ENCODE measurements around the gene EXOSC7. TPM values are rescaled to one million over a fixed set of nuclear protein-coding genes. Genes with fewer than 3 reads are reported as not detected.

EXOSC7 gene
- total RNA-seq, 1 donor from 2014 or later = 85.1 TPM

DNA sequence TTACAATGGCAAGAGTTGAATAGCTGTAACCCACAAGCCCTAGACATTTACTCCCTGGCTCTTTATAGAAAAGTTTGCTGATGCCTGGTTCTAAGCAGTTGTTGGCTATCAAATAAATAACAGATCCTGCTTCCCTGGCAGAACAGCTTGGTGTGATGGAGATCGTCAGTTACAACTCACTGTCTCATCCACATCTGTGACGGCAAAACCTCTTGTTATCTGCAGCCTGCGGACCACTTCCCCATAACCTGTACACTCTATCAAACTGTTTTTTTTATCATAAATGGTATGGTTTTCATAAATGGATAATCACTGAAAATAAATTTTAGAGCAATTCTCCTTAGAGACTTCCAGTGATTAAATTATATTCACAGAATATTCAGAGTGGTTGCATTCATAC is 14.2 kb upstream of the EXOSC7 start:
- TF ChIP-seq, protein P1, sequence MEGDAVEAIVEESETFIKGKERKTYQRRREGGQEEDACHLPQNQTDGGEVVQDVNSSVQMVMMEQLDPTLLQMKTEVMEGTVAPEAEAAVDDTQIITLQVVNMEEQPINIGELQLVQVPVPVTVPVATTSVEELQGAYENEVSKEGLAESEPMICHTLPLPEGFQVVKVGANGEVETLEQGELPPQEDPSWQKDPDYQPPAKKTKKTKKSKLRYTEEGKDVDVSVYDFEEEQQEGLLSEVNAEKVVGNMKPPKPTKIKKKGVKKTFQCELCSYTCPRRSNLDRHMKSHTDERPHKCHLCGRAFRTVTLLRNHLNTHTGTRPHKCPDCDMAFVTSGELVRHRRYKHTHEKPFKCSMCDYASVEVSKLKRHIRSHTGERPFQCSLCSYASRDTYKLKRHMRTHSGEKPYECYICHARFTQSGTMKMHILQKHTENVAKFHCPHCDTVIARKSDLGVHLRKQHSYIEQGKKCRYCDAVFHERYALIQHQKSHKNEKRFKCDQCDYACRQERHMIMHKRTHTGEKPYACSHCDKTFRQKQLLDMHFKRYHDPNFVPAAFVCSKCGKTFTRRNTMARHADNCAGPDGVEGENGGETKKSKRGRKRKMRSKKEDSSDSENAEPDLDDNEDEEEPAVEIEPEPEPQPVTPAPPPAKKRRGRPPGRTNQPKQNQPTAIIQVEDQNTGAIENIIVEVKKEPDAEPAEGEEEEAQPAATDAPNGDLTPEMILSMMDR (conservative IDR thresholded peaks at IDR 0.05; ENCODE audit: low read depth, low read length) = no peak
- DNase-seq (ENCODE audit: low read depth) = no peak
- H3K4me3 ChIP-seq (ENCODE audit: low read depth, low read length) = no peak overlapping the region

DNA sequence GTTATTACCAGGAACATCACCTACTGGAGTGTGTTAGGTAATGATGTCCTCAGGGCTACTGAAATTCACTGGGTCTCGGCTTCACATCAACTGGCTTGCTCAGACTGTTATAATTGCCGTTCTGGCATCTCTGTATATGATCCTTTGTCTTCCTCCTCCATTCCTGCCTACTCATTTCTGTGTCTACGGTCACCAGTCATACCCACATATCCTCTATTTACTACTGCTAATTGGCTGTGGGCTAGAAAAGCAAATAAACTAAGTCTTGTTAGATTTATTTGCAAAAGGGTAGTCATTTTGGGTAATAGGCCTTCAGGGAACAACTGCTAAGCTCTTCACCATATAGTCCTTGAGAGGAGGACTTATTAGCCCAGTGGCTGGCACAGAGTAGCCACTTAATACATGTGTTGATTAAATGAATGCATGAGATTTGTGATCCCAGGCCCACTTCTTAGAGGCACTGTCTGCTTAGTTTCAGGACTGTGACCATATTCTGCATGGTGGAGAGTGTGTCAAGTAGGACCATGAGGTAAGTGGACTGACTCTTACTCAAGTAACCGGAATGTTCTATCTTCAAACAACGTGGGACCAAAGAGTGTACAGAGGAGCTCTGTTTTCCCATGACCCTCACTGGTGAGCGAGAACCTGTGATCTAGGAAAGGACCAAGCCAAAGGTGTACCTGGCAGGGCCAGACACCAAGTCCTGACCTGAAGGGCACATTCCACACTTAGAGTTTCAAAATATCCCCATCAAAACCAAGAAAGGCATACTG is 13.2 kb upstream of the EXOSC7 start:
- no peak for DNase-seq (ENCODE audit: low read depth)
- H3K4me3 ChIP-seq (ENCODE audit: low read depth, low read length) = no peak overlapping the region

DNA sequence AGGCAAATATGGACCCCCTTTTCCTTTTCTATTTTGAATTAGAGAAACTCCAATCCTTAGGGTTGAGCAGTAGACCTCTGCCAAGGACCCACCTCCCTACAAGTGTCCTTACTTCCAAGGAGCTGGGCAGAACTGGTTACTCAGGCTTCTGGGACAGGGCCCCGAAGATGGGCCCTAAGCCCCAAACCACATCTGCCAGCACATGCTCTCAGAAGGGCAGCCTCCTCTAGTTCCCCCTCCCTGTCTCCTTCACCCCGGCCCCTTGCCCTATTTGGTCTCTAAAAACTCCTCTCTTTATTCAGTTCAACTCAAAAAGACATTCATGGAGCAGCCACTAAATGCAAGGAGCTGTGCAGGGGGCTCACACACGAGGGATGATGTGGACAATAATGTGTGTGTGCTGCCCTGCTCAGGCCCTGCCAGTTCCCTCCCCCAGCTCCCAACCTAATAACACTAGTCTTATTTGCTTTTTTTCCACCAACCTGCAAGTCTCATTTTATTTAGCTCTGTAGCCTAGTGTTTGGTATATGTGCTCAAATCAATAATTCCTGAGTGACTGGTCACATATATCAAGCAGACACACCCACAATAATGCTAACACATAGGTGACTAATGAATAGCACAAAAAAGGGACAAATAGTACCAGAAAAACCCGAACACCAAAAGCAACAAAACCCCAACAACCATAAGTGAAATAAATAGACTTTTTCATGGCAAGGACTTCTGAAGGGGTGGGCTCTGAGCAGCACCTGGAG is 12.3 kb upstream of the EXOSC7 start:
- TF ChIP-seq, protein P1 (conservative IDR thresholded peaks at IDR 0.05; ENCODE audit: low read depth, low read length) = no peak
- H3K4me3 ChIP-seq (ENCODE audit: low read depth, low read length) = no peak overlapping the region
- no peak for DNase-seq (ENCODE audit: low read depth)

More for the DNA sequence above, 13.2 kb upstream of the EXOSC7 start:
- TF ChIP-seq, protein P1 (conservative IDR thresholded peaks at IDR 0.05; ENCODE audit: low read depth, low read length) = no peak

DNA sequence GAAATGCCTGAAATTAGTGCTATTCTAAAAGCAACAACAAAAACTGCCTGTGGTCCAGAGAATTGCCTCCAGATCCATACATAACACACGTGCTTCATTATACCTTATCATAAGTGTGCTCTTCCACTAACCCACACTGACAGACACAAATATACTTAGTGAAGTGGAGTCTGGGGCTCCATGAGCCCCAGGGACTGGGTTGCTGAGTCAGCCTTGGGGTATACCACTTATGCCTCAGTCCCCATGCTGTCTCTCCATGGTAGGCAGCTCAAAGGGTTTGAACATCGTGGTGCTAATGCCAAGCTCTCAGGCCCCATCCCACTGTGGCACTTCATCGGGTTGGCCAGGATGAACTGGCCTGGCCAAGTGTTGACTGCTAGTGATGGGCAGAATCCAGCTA is 10.9 kb upstream of the EXOSC7 start:
- TF ChIP-seq, protein P1 (conservative IDR thresholded peaks at IDR 0.05; ENCODE audit: low read depth, low read length) = no peak
- DNase-seq (ENCODE audit: low read depth) = no peak
- no peak overlapping the region for H3K4me3 ChIP-seq (ENCODE audit: low read depth, low read length)

DNA sequence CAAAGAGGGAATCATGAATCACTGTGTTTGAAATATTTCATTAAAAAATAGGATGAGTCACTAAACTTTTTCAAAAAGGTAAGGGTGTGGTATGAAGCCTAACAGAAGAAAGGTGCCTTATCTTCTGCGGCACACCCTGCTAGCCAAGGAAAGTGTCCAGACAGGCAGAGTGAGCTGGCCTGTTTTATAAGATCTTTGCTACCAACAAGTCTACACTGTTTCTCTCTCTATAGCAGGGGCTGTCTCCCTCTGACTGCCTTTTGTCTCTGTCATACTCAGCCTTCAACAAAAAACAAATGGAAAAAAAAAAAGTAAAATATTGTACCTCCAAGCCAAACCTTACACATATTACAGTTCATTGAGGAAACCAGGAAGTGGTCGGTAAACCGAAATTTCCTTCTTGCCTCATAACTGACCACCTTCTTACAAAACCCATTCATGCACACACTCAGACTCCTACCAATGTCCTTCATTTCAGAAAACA is 9.2 kb upstream of the EXOSC7 start:
- H3K4me3 ChIP-seq (ENCODE audit: low read depth, low read length) = no peak overlapping the region
- TF ChIP-seq, protein P1 (conservative IDR thresholded peaks at IDR 0.05; ENCODE audit: low read depth, low read length) = no peak
- no peak for DNase-seq (ENCODE audit: low read depth)

DNA sequence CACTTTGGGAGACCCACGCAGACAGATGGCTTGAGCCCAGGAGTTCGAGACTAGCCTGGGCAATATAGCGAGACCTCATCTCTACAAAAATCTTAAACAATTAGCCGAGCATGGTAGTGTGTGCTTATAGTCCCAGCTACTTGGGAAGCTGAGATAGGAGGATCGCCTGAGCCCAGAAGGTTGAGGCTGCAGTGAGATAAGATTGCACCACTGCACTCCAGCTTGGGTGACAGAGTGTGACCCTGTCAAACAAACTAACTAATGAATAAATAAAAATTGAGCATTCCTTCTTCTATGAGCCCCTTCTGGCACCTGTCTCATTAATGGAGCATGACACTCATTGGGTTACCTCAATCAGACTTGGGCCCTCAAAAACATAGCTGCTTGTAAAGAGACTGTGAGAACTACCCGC is 7.6 kb upstream of the EXOSC7 start:
- TF ChIP-seq, protein P1 (conservative IDR thresholded peaks at IDR 0.05; ENCODE audit: low read depth, low read length) = no peak
- no peak overlapping the region for H3K4me3 ChIP-seq (ENCODE audit: low read depth, low read length)
- no peak for DNase-seq (ENCODE audit: low read depth)

Measured in epithelial cell of proximal tubule (primary cell).